UCSD-AML1 (cell line): Measurements from ENCODE around the gene CARD11.
A peak's percentile ranks its signal among the peaks of the same experiment; 100 is the strongest.

ENCODE experiments used
- DNase-seq: peaks from one replicate; lab custom pipeline; 2025; ENCODE audit not compliant: unreplicated experiment; lab: John Stamatoyannopoulos, UW

CARD11 gene

GRCh38 chr7:2945171-2945570 is 98.5 kb downstream of the CARD11 start:
- no peak for DNase-seq

- no peak for DNase-seq
These were observed 98.9 kb downstream of the CARD11 start for GRCh38 chr7:2944739-2945138.

- no peak for DNase-seq
These were observed 99.6 kb downstream of the CARD11 start for GRCh38 chr7:2943851-2944601.

- peak; percentile 23 for DNase-seq
These were observed 102.3 kb downstream of the CARD11 start for GRCh38 chr7:2941216-2941859.

GRCh38 chr7:2940466-2940865 is 103.2 kb downstream of the CARD11 start:
- no peak for DNase-seq

- DNase-seq = peak; percentile 21
These were observed 104.3 kb downstream of the CARD11 start for GRCh38 chr7:2939193-2939885.

GRCh38 chr7:2938514-2939192 is 105.0 kb downstream of the CARD11 start:
- DNase-seq = no peak

GRCh38 chr7:2937701-2938513 is 105.8 kb downstream of the CARD11 start:
- DNase-seq = no peak

- no peak for DNase-seq
These were observed 106.6 kb downstream of the CARD11 start for GRCh38 chr7:2936891-2937580.

GRCh38 chr7:2936301-2936700 is 107.4 kb downstream of the CARD11 start:
- DNase-seq = no peak

- no peak for DNase-seq
These were observed 108.5 kb downstream of the CARD11 start for GRCh38 chr7:2934984-2935740.

- DNase-seq = no peak
These were observed 109.4 kb downstream of the CARD11 start for GRCh38 chr7:2934211-2934731.

- DNase-seq = no peak
These were observed 111.0 kb downstream of the CARD11 start for GRCh38 chr7:2932402-2933251.

GRCh38 chr7:2931034-2931415 is 112.6 kb downstream of the CARD11 start:
- no peak for DNase-seq

- DNase-seq = no peak
These were observed 113.2 kb downstream of the CARD11 start for GRCh38 chr7:2930310-2931033.

- no peak for DNase-seq
These were observed 114.1 kb downstream of the CARD11 start for GRCh38 chr7:2929321-2930201.
